SK-N-MC (cell line): Measurements from ENCODE around the gene NANOS3.

ENCODE experiments used
- EZH2 ChIP-seq: fragments of 200-600 bp; sonication (generic); IDR thresholded peaks from one replicate; pipeline ENCODE4 v1.6.1; 2017; ENCODE audit warnings: antibody characterized with exemption
- POLR2AphosphoS5 ChIP-seq: IDR thresholded peaks from 2 replicates; pipeline ENCODE4 v1.6.1; 2012; ENCODE audit warnings: mild to moderate bottlenecking, low read depth, low read length, borderline replicate concordance

- TF ChIP-seq EZH2 (no peak), POLR2AphosphoS5 (no peak)
Measured at GRCh38 chr19:13881692-13882418, 4.9 kb downstream of the NANOS3 start.
